Inflammatory macrophage (primary cell): ENCODE measurements around the gene CCDC181.
"Not testable (repeated sequence)": the region's sequence is repeated elsewhere in the genome, so short reads cannot be mapped to it uniquely, and the experiment has no call there.

ENCODE experiments used
- DNase-seq, 2 donors: peaks; one replicate each; pipeline ENCODE4 v3.0.0-alpha.2; 2020 to 2022
- total RNA-seq, 18 experiments: gene quantifications; one replicate each; lab custom pipeline; 2026; ENCODE audit warnings: mixed read lengths in 6 of 18, inconsistent platforms in 2 of 18; lab: John Stamatoyannopoulos, UW

Gene CCDC181
- 0 to 0.13 (median 0.02) reads per million in 18 experiments for total RNA-seq

- no peak for DNase-seq
Observed at GRCh38 chr1:169427081-169427641, at the start of gene CCDC181. TSS of gene CCDC181 (minus strand) at chr1:169427474. CDS start at chr1:169424927, 2,547 bp downstream.

DNA sequence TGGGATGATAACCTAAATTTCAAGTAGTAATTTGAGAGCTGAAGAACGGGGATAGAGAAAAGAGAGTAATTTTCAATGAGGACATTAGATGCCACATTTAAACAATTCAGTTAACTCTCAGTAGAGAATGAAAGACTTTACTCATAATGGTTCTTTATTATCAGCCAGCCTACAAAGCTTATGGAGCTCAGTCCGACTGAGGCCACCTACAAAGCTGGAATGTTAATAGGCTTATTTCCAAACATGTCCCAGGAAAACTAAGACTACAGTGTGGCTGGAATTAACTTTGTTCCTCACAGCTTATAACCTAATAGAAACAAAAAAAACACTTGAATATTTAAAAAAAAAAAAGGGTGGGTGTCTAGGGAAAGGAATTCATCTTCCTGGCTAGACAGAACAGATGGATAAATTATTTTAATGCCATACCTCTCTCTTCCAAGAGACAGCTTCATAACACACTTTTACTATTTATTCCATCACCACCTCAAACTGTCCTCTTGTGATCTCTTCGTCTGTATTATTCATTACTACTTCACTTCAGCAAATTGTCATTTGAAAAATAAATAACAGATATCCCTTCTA lies 48.6 kb upstream of the CCDC181 start:
- DNase-seq = no peak

GRCh38 chr1:169474302-169474995 lies 47.2 kb upstream of the CCDC181 start:
- DNase-seq = no peak

GRCh38 chr1:169473347-169473746 lies 46.1 kb upstream of the CCDC181 start:
- peak; percentile 29 to 34 for DNase-seq

GRCh38 chr1:169472738-169473137 lies 45.5 kb upstream of the CCDC181 start:
- DNase-seq = no peak

DNA sequence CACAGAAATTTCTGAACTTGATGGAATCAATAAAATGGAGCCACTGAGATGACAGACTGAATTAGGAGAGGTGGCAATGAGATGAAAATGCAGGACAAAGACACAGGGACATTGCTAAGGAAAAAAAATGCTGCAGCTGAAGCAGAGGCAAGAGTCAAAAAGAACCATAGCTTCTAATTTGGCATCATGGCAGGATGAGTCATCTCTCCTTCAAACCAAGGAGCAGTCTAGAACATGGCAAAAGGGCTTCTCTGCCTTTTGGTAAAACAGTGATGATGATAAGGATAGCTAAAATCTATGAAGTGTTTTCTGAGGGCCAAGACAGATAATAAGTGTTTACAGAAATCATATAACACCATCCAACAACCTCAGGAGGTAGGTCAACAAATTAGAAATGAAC lies 41.7 kb upstream of the CCDC181 start:
- DNase-seq = no peak

DNA sequence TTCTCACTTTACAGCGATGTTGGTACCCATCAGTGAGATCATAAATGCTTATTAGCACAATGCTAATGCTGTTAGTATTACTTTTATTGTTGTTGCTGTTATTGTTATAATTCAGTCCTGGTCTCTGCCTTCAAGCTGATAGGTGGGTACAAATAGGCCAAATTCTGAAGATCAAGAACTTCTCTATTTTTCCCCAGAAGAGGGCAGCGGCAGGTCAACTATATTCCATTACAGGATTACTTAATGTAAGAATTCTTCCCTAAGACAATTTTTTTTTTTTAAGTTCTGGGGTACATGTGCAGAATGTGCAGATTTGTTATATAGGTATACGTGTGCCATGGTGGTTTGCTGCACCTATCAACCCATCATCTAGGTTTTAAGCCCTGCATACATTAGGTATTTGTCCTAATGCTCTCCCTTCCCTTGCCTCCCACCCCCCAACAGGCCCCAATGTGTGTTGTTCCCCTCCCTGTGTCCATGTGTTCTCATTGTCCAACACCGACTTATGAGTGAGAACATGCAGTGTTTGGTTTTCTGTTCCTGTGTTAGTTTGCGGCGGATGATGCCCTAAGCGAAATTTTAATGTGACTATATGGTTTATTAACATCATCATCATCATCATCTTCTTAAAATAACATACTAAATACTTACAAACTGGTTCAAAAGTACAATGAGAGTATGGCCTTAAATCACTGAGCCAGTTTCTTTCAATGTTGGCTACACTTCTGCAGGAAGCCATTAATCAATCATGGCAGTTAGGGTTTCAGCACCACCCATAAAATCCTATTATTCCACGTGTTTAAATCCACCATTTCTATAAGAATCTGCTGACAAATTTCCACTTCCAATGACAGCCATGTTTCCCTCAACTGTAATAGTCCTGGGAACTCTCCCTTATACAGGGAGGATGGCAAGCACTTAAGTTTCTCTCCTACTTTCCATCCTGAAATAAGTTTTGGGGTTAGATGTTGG lies 39.3 kb upstream of the CCDC181 start:
- DNase-seq = peak in 1 of 2 donors; percentile 37

- DNase-seq = no peak
Observed at GRCh38 chr1:169465281-169465680, 38.0 kb upstream of the CCDC181 start.

DNA sequence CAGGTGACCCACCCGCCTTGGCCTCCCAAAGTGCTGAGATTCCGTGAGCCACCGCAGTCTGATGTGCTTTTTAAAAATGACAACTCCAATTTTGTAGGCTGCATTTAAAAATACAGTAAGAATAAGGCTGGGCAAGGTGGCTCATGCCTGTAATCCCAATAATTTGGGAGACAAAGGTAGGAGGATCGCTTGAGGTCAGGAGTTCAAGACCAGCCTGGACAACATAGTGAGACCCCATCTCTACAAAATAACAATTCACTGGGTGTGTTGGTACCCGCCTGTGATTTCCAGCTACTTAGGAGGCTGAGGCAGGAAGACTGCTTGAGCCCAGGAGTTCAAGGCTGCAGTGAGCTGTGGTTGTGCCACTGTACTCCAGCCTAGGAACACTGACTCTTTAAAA lies 35.1 kb upstream of the CCDC181 start:
- no peak for DNase-seq

GRCh38 chr1:169461390-169462000 lies 34.2 kb upstream of the CCDC181 start:
- DNase-seq = no peak

DNA sequence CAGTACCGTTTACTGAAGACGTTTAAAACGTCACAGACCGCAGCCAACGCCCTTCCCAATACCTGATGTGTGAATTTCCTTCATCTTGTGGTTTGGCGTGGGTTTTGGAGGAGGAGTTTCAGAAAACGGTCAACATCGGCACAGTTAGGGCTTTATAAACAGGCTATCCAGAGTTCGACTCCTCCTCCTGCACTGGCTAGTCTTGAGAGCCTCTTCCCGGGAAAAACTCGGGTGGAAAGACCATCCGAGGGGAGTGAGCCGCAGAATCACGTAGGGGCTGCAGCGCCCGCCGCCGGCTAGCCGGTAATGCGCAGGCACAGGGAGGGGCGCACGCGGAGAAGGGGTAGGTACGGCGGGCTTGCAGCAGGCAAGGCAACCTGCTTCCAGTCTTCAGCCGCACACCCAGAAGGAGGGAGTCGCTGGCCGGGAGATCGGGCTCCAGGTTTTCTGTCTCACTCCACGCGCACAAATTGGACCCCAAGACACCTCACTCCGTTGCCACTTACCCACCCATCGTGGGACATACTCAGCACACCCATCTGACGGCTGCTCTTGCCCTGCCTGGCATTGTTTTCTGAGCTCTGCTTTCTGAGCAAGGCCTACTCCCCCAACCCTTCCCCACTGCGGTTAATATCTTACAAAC lies 33.0 kb upstream of the CCDC181 start:
- no peak for DNase-seq

GRCh38 chr1:169457443-169457842 lies 30.2 kb upstream of the CCDC181 start:
- no peak for DNase-seq

DNA sequence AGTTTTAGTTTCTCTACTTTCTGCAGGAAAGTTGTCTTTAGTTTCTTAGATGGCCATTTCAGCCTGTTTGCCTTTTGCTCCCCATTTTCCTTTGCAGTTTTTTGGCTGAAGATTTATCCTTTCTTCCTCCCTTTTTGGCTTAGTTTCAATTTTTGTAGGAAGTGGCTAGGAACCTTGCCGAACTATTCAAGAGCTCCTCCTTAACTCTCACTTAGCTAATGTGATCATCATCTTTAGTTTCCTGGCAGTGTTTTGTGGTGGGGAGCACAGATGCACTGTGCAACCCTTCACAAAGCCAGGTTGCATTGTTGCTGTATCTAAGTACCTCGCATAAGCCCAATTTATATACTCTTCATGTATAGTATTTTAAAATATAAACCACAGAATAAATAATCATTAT lies 28.8 kb upstream of the CCDC181 start:
- no peak for DNase-seq

DNA sequence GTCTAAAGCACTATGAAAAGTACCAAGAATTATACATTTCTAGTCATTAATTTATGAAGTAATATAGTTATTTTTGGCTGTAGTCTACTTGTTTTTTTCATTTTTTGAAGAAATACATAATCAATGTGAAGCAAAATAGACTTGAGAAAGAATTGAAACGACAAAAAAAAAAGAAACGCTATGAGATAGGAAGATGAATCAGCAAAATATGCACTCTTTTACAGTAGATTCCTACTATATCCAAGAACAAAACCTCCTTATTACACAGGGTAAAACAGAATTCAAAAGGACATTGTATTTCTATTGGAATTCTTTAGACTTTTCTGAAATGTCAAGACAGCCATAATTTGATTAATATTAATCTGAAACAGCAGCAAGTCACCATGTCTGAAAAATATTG lies 25.6 kb upstream of the CCDC181 start:
- no peak for DNase-seq

DNA sequence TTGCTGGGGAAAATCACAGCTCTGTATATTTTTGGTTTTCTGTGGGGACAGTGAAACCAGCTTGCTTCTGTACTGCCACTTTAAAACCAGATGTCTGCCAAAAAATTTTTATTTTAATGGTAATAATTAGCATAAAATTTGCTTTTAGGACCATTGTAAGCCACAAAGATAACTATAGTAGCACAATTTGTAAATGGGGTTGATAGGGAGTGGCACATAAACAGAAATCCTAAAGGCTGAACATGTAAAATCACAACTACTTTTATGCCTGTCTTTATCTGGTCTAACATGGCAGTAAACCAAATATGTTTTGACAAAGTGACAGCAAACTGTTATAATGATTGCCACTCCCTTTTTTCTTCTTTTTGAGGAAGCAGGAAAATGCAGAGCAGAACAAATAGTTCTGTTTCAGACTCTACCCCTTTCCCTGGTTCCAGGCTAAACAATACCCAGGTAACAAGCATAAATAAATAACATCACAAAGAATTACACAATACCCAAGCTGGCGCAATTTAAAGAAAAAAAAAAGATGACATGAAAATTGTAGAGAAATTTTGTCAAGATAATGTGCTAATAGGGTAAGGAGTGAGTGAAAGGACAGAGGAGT lies 24.0 kb upstream of the CCDC181 start:
- DNase-seq = peak in 1 of 2 donors; percentile 31

- DNase-seq = no peak
Observed at GRCh38 chr1:169443923-169444322, 16.6 kb upstream of the CCDC181 start.

- DNase-seq = no peak
Observed at GRCh38 chr1:169426174-169426705, 1.0 kb downstream of the CCDC181 start.

DNA sequence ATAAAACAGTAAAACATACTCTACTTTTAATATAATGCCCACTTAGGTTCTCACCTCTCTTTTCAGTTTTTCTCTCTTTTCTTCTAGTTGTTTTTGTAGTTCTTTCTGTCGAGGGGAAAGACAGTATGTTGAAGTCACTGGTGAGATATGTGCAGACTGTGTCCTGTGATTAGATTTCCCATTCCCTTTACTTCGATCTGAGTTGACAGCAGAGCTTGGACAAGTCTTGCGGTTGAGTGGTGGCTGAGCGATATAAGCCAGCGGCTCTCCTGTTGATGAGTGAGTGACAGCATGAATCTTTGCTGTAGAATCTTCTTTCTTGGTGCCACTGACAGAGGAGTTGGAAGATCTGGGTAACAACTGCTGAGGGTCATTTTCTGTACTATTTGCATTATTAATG lies 6.0 kb downstream of the CCDC181 start:
- DNase-seq = no peak

- no peak for DNase-seq
Observed at GRCh38 chr1:169414952-169415351, 12.3 kb downstream of the CCDC181 start.

GRCh38 chr1:169408340-169408739 lies 18.9 kb downstream of the CCDC181 start:
- not testable (repeated sequence) for DNase-seq

GRCh38 chr1:169402578-169402977 lies 24.7 kb downstream of the CCDC181 start:
- not testable (repeated sequence) for DNase-seq
